OCI-LY3 (cell line): ENCODE measurements around the gene MEF2C.

Experiments
- H2AFZ ChIP-seq: fragments of 200-600, 300-600 bp; shearing (Covaris generic); 2 replicates; pipeline ENCODE4 v1.6.0; 2014; ENCODE audit warnings: antibody characterized with exemption, low read depth, low read length
- H3K27ac ChIP-seq: fragments of 200-600, 300-600 bp; sonication (generic); 2 replicates; pipeline ENCODE4 v1.5.1; 2014; ENCODE audit warnings: mild to moderate bottlenecking, low read length, moderate library complexity, mixed read lengths
- H3K27me3 ChIP-seq: fragments of 200-600, 300-600 bp; sonication (generic); 2 replicates; pipeline ENCODE4 v1.6.1; 2014; ENCODE audit warnings: low read depth, low read length, mixed read lengths
- H3K36me3 ChIP-seq: fragments of 200-600, 300-600 bp; sonication (generic); replicated peaks from 2 replicates; pipeline ENCODE3; 2014; ENCODE audit warnings: low read depth, low read length, mixed read lengths
- H3K4me1 ChIP-seq: fragments of 300-600, 200-600 bp; sonication (generic); 2 replicates; pipeline ENCODE4 v1.6.1; 2014; ENCODE audit warnings: low read length, mixed read lengths
- H3K4me2 ChIP-seq: fragments of 200-600, 300-600 bp; sonication (generic); 2 replicates; pipeline ENCODE4 v1.6.1; 2014; ENCODE audit warnings: low read length, mixed read lengths
- H3K4me3 ChIP-seq: fragments of 300-600, 200-600 bp; sonication (generic); 2 replicates; pipeline ENCODE4 v1.5.1; 2014; ENCODE audit warnings: antibody characterized with exemption, mild to moderate bottlenecking, low read length, moderate library complexity
- H3K79me2 ChIP-seq: fragments of 300-600, 200-600 bp; shearing (Covaris generic); 2 replicates; pipeline ENCODE4 v1.6.1; 2014; ENCODE audit warnings: mild to moderate bottlenecking, low read length, mixed read lengths
- H3K9ac ChIP-seq: fragments of 300-600, 200-600 bp; shearing (Covaris generic); 2 replicates; pipeline ENCODE4 v1.6.0; 2014; ENCODE audit warnings: mild to moderate bottlenecking, low read length, moderate library complexity
- H3K9me3 ChIP-seq: fragments of 200-600, 300-600 bp; shearing (Covaris generic); 2 replicates; pipeline ENCODE4 v1.6.1; 2014; ENCODE audit warnings: low read length, mixed read lengths; ENCODE audit not compliant: insufficient read depth
- H4K20me1 ChIP-seq: fragments of 200-600, 300-600 bp; sonication (generic); 2 replicates; pipeline ENCODE4 v1.6.1; 2016; ENCODE audit warnings: low read length, mixed read lengths; ENCODE audit not compliant: insufficient read depth
- CTCF ChIP-seq: fragments of 200-600, 300-600 bp; sonication (generic); IDR thresholded peaks from 2 replicates; pipeline ENCODE4 v1.5.1; 2014; ENCODE audit warnings: antibody characterized with exemption, low read length, low read depth
- EZH2phosphoT487 ChIP-seq: fragments of 200-600 bp; shearing (Covaris generic); IDR thresholded peaks from 2 replicates; pipeline ENCODE4 v1.6.1; 2018; ENCODE audit warnings: antibody characterized with exemption, mixed run types, low read depth

The MEF2C gene

GRCh38 chr5:88696466-88696865, 186.5 kb downstream of the MEF2C start:
- Histone ChIP-seq H2AFZ (no peak overlapping the region), H3K36me3 (no peaks in the 10 kb centered on the region), H3K4me1 (no peaks in the 10 kb centered on the region), H4K20me1 (no peaks in the 10 kb centered on the region), H3K79me2 (no peaks in the 10 kb centered on the region), H3K27ac (no peak overlapping the region), H3K27me3 (no peaks in the 10 kb centered on the region), H3K9me3 (no peaks in the 10 kb centered on the region), H3K9ac (no peak overlapping the region), H3K4me2 (no peak overlapping the region), H3K4me3 (no peak overlapping the region)
- no peak for TF ChIP-seq EZH2phosphoT487
- no peak for TF ChIP-seq CTCF

GRCh38 chr5:88695931-88696330, 187.1 kb downstream of the MEF2C start:
- H3K36me3 ChIP-seq = no peaks in the 10 kb centered on the region
- no peak overlapping the region for H3K27ac ChIP-seq
- no peaks in the 10 kb centered on the region for H3K79me2 ChIP-seq
- H3K27me3 ChIP-seq = no peaks in the 10 kb centered on the region
- no peaks in the 10 kb centered on the region for H3K9me3 ChIP-seq
- H2AFZ ChIP-seq = no peak overlapping the region
- no peak for TF ChIP-seq CTCF
- TF ChIP-seq EZH2phosphoT487 = no peak
- no peak overlapping the region for H3K4me3 ChIP-seq
- no peaks in the 10 kb centered on the region for H4K20me1 ChIP-seq
- H3K4me1 ChIP-seq = peaks cover 4% of the 10 kb centered on the region; the same call in 1 of the 2 replicates
- no peak overlapping the region for H3K9ac ChIP-seq
- H3K4me2 ChIP-seq = no peak overlapping the region

- H3K9ac ChIP-seq = no peak overlapping the region
- no peak overlapping the region for H3K4me3 ChIP-seq
- H3K79me2 ChIP-seq = no peaks in the 10 kb centered on the region
- H3K27ac ChIP-seq = no peak overlapping the region
- H3K27me3 ChIP-seq = no peaks in the 10 kb centered on the region
- H3K36me3 ChIP-seq = no peaks in the 10 kb centered on the region
- H2AFZ ChIP-seq = no peak overlapping the region
- H3K9me3 ChIP-seq = no peaks in the 10 kb centered on the region
- peaks cover 7% of the 10 kb centered on the region; the same call in 1 of the 2 replicates for H3K4me1 ChIP-seq
- H4K20me1 ChIP-seq = no peaks in the 10 kb centered on the region
- no peak for TF ChIP-seq CTCF
- no peak for TF ChIP-seq EZH2phosphoT487
- H3K4me2 ChIP-seq = no peak overlapping the region
These were observed 187.8 kb downstream of the MEF2C start for GRCh38 chr5:88695232-88695631.

- no peak for TF ChIP-seq EZH2phosphoT487
- no peak for TF ChIP-seq CTCF
- no peaks in the 10 kb centered on the region for H3K27me3 ChIP-seq
- H3K4me1 ChIP-seq = peaks cover 7% of the 10 kb centered on the region; the same call in 1 of the 2 replicates
- no peaks in the 10 kb centered on the region for H4K20me1 ChIP-seq
- no peaks in the 10 kb centered on the region for H3K79me2 ChIP-seq
- H3K9me3 ChIP-seq = no peaks in the 10 kb centered on the region
- H2AFZ ChIP-seq = no peak overlapping the region
- no peak overlapping the region for H3K27ac ChIP-seq
- no peak overlapping the region for H3K4me3 ChIP-seq
- no peak overlapping the region for H3K9ac ChIP-seq
- H3K36me3 ChIP-seq = no peaks in the 10 kb centered on the region
- no peak overlapping the region for H3K4me2 ChIP-seq
These were observed 188.8 kb downstream of the MEF2C start for GRCh38 chr5:88694023-88694679.
